ENCODE results near the gene AMOTL1.
"Not testable (repeated sequence)": the region's sequence is repeated elsewhere in the genome, so short reads cannot be mapped to it uniquely, and the experiment has no call there.

Gene AMOTL1

DNA sequence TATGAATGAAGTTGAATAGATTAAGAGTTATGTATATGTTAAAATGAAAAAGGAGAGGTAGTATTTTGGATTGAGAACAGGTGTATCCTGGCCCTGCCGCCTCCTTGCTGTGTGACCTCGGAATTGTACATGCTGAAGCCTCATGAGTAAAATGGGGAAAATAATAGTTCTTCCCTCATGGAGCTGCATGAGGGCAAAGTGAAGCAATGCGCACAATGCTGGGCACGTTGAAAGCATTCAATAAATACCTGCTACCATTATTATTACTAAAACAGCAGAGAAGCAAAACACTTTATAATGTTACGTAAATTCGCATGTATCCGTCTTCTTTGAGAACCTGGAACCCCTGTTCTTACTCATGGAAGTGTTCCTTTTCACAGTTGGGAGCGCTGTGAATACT is 5.7 kb downstream of the AMOTL1 start:
- no peak for DNase-seq

DNA sequence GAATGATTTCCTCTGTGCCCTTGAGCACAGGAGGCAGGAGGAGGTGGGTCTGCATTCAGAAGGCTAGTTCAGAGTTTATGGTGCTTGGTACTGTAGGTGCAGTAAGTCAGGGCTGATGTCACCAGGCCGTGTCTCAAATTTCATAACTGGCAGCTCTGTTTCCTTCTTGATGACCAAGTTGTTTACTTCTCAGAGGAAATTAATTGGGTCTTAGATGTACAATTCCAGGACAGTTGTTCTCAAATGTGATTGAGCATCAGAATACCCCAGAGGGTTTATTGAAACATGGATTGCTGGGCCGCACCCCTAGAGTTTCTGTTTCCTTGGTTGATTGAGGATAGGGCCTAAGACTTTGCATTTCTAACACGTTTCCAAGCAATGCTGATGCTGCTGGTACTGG is 6.2 kb downstream of the AMOTL1 start:
- no peak for DNase-seq

DNA sequence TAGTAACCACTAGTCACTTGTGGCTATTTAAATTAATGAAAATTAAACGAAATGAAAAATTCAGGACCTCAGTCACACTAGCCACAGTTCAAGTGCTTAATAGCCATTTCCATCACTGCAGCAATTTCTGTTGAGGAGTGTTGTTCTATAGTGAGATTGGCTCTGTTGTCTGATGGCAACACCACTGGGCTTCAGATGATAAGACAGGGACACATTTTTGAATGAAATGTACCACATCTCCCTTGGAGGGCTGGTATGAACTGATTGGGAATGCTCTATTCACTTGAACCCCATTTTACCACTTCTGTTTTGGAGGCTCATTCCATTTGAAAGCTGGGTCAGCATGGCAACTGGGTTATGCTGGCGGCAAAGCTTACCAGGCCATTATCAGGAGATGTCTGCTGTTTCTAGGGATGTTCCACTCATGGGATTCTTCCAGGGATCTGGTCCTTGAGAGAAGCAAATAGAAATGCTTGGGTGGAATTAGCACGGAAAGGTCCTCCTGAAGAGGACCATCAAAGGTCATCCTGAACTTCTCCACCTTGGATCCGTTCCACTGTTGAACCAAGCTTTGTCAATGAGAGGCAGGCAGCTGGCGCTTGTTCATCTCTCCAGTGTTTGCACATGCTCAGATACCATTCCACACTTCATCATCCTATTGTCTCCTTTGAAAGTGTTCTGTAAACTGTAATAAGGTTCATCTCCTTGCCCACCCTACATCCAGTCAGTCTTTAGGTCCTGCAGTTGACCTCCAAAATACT is 7.6 kb downstream of the AMOTL1 start:
- no peak for DNase-seq

DNA sequence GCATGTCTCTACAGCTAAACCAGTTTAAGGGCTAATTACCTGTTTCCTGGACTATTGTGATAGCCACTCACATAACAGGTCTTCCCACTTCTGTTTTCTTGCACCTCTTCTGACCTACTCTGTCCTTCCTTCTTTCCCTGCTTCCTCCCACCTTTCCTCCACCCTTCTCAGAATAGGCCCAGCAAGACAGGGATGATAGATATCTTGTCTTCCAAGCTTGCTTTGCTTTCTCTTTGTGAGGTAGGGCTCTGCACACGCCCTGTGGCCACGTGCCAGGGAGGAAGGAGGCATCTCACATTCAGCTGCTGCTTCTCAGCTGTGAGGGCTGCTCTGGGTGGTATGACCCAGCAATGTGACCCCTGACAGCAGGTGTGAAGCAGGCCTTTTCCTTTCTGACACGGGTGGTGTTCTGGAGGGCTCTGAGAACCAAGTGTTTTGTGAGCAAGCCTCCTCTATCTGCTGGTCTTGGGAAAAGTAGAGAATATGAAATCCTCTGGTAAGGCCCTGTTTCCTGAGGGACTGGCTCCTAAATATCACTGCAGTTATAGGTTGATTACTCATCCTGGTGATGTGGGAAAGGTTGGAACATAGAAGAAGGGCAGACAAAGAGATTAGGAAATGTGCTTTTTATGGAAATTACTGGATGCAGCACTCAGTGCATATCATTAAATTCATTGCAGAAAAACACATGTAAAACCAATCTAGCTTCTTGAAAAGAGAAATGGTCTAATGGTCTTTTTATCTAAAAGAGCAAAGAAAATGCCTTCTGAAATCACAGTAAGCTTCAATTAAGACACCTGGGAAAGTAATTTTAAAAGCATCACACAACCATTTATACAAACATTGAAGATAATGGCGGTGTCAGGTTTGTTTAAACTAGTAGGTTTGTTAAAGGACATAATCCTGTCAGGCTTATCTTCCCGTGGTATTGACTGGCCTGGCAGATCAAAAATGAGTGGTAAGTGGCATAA is 8.5 kb downstream of the AMOTL1 start:
- DNase-seq = peak; percentile 90

DNA sequence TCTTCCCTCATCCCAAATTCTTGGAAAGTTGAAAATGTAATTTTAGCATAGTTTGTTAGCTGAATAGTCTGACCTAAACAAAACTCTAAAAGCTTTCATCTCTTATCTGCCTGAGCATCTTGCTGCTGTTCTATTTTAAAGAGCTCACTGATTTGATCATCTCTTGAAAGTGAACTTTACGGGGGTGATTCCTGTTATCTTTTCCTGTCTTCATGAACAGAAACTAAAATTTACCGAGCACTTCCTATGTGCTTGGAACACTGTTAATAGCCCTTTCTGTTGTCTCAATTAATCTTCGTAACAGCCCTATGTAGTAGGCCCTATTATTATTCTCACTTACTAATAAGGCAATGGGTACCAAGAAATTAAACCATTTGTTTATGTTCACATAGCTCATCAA is 12.3 kb downstream of the AMOTL1 start:
- no peak for DNase-seq

DNA sequence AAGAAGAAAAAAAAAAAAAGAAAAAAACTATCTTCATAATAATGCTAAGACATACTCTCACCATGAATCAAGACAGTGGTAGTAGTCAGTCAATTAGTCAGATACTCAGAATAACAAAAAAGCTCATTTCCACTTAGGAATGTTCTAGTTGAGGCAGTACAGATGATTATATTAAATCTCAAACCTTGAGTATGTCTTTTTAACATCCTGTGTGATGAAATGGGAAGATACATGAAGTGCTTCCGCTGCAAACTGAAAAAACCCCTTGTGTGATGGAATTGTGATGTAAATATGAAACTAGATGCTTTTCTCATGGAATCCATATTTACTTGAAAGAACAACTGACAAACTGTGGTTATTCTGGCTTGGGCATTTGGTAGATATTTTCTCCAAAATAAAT is 13.7 kb downstream of the AMOTL1 start:
- DNase-seq = no peak

DNA sequence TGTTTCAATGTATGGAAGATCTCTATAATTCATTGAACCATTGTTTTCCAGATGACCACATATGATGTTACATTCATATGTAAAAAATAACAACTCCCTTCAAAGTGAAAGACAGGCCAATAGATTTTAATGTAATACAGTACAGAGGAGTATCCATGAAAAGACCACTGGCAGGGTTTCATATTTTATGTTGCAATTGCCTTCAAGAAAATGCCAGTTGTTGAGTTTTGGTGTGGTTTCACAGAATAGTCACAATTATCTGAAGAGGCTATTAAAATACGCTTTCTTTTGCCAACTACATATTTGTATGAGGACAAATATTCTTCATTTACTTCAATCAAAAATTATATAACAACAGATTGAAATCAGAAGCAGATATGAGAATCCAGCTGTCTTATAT is 14.3 kb downstream of the AMOTL1 start:
- DNase-seq = no peak

DNA sequence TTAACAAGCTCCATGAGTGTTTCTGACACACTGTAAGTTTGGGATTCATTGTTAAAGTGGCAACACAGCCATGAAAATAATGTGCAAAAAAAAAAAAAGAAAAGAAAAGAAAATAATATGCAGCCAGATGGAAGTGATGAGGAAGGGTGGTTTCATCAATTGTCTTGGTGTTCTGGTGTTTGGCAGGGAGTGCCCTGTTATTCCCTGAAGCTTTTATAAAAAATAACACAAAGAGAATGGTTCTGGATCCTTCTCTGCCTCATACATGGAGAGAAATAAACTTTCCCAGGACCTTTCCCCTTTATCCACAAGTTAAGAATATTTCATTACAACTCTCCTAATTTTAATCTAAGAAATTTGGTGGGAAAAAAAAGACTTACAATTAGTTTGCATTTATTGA is 16.7 kb downstream of the AMOTL1 start:
- no peak for DNase-seq

DNA sequence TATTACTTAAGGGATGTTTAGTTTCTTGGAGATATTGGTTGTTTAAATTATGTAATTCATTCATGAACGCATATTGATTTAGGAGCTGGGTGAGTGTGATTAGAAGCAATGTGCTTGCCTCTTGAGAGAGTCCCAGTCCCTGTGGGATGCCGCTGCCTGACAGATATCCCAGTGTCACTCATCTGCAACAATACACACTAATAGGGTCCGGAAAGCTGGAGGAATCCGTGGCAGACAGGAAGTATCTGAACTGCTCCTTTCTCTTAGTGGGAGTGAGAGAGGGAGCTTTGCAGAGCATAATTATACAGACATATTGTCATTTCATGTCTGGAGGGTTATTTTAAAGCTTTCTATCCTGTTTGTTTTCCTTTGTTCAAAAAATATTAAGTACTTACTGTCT is 17.4 kb downstream of the AMOTL1 start:
- no peak for DNase-seq

DNA sequence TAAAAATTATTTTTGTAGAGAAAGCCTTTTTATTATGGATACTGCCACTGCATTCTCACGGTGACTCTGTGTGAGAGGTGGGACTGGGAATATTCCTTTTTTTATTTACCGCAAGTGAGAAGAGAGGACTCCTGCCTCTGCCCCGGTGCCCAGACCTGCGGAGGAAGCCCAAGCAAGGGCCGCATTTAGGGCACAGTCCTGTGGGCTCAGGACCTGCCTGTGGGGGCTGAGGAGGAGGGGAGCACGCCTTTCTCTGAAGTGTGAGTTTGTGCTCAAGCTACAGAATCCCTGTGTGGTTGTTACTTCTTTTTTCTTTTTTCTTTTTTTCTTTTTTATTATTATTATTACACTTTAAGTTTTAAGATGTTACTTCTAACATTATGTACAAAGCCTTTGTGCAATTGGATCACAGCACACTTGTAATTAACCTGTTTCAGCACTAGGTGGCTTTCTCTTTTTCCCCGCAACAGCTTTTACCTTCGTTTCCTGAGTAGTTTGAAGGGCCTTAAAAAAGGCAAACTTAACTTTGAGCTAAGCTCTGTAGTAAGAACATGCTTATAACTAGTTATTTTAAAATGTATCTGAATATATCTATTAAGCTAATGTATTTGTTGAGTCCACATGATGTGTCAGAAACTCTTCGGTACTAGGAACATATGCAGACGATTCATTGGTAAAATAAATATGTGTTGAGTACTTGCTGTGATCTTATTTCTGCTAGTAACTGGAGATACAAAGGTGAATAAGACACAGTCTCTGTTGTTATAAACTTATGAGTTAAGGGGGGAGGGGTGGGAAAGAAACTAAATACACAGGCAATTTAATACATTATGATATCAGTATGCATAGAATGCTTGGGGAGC is 18.3 kb downstream of the AMOTL1 start:
- no peak for DNase-seq

DNA sequence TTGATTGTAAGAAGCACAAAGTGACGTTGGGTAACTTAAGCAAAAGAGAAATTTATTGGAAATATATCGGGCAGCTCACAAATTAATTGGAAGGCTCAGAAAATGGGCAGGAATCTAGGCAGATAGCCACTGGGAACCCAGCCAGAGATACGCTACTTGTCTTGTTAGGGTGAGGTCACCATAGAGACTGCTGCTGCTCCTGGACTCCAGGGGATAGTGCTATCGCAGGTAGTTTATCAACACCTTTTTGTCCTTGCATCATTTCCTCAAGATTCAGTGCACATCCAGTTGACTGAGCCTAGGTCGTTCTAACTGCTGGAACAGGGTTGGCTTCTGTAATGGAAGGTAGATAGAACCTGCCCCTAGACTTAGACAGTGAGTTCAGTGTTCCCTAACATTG is 19.6 kb downstream of the AMOTL1 start:
- no peak for DNase-seq

DNA sequence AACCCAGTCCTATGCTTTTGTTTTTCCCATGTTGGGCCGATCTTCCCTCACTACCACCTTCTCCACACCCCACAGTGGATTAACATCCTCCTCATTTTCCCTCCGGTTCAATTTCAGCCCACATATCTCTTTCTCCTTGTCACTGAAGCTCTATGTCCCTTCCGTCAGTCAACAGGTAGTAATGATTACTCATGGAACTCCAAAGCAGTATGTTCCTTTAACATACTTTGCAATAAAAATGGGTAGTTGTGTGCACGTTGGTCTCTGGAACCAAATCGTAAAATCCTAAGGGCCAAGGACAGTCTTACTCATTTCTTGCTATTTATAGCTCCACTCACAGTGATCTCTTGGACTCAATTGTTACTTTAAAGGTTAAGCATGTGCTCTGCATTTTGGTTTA is 20.2 kb downstream of the AMOTL1 start:
- DNase-seq = no peak

DNA sequence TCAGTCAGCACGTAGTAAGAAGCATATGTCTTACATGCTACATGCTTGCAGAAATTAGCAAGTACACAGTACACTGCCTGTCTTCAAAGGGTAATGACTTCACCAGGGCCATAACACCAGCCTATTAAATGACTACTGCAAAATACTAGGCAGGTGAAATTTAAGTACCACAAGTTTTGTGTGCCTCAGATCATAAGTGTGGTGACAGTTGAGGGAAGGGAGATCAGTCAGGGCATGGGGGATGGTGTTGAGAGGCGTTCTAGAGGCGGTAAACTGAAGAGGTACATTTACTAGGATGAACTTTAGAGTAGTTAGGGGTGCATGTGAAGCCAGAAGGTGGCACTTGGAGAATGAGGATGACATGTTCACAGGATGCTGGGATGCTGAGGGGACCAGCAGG is 22.0 kb downstream of the AMOTL1 start:
- no peak for DNase-seq

DNA sequence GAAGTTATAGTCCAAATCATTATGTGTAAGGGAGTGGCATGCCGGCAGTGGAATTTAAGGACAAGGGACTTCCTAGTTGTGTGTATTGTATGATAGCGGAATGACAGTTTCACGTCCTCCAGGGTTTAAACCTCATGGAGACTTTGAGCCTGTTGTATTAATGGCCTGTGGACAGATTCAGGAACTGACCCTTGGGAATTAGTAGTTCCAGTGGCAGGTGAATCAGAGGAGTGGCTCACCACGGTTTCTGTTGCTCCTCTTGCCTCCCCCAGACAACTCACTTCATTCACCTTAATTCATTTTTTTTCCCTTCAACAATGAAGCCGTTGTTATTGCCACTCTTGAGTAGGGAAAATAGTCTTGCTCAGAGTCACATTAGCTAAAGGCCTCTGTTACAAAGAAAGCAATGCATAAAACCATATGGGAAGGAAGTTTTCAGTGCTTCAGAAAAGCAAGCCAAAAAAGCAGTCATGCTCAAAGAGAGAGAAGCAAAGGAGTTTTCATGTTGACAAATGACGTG is 22.6 kb downstream of the AMOTL1 start:
- DNase-seq = no peak

DNA sequence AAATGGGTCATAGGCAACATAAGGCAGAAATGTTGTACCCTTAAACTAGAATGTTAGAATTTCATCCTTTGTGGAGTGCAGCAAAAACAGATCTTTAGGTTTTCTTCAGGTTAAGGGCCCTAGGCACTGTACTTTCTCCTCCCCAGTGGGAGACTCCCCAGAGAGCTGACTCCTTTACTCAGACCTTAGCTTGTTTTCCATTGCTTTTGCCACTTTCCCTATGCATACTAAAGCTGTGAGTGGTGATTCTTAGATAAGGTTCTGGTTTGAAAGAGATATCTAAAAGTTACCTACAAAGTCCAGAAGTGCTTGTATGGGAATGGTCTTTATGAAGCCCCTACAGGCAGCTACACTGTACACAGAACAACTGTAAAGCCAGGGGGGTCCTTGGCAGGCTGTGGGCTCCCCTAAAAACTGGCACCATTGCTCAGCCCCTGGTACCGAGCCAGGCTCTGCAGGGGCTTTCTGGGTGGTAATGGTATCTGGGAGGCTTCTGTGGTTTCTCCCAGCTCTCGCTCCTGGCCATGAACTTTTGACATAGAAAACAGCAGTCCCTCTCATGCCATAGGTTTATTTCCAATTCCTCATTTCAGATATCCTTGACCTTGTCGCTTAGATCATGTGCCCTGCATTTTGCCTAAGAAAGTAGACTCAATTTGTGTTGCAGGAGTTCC is 23.2 kb downstream of the AMOTL1 start:
- no peak for DNase-seq

DNA sequence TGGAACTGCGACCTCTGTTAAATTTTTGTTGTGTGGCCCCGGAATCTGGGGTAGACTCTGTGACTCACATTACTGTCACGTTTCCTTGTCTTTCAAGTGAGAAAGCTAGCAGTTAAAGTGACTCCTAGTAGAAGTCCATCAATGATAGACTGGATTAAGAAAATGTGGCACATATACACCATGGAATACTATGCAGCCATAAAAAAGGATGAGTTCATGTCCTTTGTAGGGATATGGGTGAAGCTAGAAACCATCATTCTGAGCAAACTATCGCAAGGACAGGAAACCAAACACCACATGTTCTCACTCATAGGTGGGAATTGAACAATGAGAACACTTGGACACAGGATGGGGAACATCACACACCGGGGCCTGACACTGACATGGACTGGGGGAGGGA is 23.8 kb downstream of the AMOTL1 start:
- DNase-seq = not testable (repeated sequence)

DNA sequence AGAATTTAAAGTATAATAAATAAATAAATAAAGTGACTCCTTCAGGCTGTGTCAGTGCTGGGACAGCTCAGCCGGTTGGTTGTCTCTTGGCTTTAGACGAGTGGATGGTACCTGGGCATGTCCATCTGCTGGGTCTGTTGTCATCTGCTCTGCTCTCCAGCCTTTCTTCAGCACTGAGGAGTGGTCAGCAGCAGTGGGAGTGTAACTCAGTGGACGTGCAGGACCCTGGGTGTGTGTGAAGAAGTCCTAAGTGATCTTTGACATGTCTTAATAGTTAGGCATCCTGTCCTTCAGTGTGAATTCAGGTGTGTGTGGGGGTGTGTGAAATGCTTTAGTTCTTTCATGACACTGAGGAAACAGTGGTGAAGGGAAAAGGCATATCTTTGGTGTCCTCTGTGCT is 24.3 kb downstream of the AMOTL1 start:
- DNase-seq = no peak

DNA sequence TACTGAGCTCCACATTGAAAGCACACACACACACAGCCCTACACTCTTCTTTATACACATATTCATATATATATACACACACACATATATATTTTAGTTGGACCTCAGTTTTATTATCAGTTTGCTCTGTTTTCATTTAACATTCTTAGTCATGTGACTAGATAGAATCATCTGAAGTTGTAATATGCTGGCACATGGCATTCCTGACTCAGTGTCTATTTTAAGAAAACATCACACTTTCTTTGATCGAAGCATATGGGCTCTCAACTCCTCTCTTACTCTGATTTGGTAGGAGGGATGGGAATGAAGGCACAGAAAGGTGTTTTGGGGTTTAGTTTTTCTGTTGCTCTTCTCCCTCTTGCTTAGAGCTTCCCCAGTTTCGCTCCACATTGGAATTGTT is 24.8 kb downstream of the AMOTL1 start:
- DNase-seq = no peak

DNA sequence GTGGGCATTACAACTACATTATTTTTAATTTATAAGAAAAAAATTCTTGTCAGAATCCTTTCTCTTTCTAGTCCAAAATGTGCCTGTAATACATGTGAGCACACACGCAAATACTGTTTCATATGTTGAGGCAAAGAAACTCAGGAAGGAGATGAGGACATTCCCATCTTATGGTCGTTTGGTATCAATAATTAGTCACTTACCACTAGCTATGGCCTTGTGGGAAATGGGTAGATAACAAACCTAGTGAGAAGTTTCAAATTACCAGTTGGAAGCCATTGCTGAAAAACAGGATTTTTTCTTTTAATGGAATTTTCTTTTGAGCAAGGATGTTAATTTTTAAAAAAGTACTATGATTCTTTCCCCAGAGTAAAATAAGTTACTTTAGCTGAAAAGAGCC is 25.7 kb downstream of the AMOTL1 start:
- no peak for DNase-seq

DNA sequence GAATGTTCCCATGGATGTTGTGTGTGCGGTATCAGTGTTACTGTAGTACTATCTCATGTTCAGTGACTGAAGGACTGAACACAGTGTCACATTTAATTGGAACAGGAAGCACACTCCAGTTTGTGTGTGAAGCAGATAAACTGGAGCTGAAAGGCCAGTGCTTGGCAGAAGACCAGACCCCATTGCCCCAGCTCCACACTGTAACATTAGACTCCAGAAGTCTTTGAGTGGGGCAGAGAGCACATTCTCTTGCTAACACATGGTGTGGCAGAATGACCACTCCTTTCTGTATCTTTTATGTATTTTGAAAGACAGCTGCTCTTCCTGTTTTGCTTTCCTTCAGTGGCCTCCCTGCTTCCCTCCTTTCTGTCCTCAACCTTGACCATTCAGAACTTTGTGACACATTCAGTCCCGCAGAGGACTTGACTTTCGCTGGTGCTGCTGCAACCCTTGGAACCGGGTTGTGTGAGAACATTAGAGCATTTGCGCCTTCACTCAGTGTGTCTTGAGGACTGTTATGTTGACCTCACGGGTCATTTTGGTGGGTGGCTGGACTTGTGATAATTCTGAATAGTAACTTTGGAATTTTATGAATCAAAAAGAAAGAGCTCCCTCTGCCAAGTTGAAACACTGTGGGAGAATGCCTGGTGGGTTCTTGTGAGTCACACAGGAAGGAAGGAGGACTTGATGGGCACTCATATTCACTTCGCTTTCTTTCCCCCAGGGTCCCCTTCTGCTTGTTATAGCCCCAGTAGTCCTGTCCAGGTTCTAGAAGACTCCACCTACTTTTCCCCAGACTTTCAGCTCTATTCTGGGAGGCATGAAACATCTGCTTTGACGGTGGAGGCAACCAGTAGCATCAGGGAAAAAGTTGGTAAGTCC is 26.4 kb downstream of the AMOTL1 start:
- no peak for DNase-seq

DNA sequence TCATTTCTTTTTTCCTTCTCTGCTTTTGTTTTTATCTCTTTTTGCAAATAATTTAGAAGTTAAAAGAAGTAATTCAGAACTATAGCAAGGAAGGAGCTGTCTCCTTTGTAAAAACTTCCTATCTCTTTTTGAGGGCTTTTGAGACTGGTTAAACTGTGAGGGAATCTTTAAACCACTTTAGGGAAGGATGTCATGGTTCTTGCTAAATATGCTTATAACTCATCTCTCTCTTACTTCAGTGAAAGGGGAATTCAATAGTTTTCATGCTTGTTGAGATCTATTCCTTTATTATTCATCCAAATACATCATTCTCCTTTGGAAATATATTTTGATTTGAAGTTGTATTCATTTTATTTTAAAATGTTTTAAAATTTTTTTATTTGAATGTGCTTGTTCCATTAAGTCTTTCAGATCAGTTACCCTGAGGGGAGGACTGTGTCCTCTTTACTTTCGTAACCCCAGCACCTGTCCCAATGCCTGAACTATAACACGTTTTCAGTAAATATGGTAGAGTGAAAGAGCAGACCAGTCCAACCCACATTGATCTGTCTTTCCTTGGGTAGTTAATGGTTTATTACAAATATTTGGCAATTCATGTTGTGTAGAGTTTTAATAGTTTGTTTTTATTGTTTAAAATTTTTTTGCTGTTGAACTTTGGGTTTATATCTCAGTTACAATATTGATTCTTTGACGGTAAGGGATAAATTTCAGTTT is 27.5 kb downstream of the AMOTL1 start:
- DNase-seq = no peak

All from NCI-H2081 treated with DMSO at 0.1 percent for 48 hours (cell line).